H1 (cell line): Measurements from ENCODE around the gene PALM3. TPM values are rescaled to one million over a fixed set of nuclear protein-coding genes. Genes with fewer than 3 reads are reported as not detected.

Experiments used
- CTCF ChIA-PET: fragments of 300-600 bp; sonication (Branson Sonifier 250); formaldehyde crosslinking; loops from one replicate; lab custom pipeline; 2021; ENCODE audit not compliant: partially characterized antibody; lab: Charles Lee
- POLR2A ChIA-PET: fragments of 300-600 bp; sonication (Branson Sonifier 250); formaldehyde crosslinking; loops from one replicate; lab custom pipeline; 2021; ENCODE audit warnings: inconsistent platforms; ENCODE audit not compliant: partially characterized antibody; lab: Charles Lee
- DNase-seq, 2 experiments: peaks; one replicate each; pipeline versions ENCODE4 v3.0.0 to v3.0.0-alpha.2; 2010 to 2022; ENCODE audit warnings: low spot score in 2 of 2, low read depth in 1 of 2, mixed read lengths in 1 of 2
- FAIRE-seq: peaks from 2 replicates; lab custom pipeline; 2011; peaks lifted over from hg19 to GRCh38; lab: Jason Lieb, UNC
- H2AFZ ChIP-seq: 2 replicates; pipeline ENCODE4 v1.8.1; 2012; ENCODE audit warnings: low read length, inconsistent platforms
- H2AK5ac ChIP-seq: 2 replicates; pipeline ENCODE4 v1.6.1; 2013; ENCODE audit warnings: low read depth, low read length
- H2BK120ac ChIP-seq: replicated peaks from 2 replicates; pipeline ENCODE3; 2013; ENCODE audit warnings: low read depth, low read length, inconsistent platforms
- H2BK12ac ChIP-seq: 2 replicates; pipeline ENCODE4 v1.6.1; 2013; ENCODE audit warnings: low read depth, low read length
- H2BK15ac ChIP-seq: 2 replicates; pipeline ENCODE4 v1.6.1; 2013; ENCODE audit warnings: low read length
- H2BK20ac ChIP-seq: 2 replicates; pipeline ENCODE4 v1.6.1; 2013; ENCODE audit warnings: low read length
- H2BK5ac ChIP-seq: 2 replicates; pipeline ENCODE4 v1.6.1; 2013; ENCODE audit warnings: low read depth, low read length
- H3K14ac ChIP-seq: 2 replicates; pipeline ENCODE4 v1.6.1; 2013; ENCODE audit warnings: inconsistent platforms; ENCODE audit not compliant: insufficient read length
- H3K18ac ChIP-seq: 2 replicates; pipeline ENCODE4 v1.6.1; 2013; ENCODE audit warnings: low read length; ENCODE audit errors: extremely low read depth
- H3K23ac ChIP-seq: 2 replicates; pipeline ENCODE4 v1.6.1; 2013; ENCODE audit warnings: inconsistent platforms; ENCODE audit not compliant: insufficient read length
- H3K23me2 ChIP-seq: 2 replicates; pipeline ENCODE4 v1.6.1; 2013; ENCODE audit warnings: low read depth, low read length
- H3K27ac ChIP-seq: 2 replicates; pipeline ENCODE4 v1.6.1; 2011; ENCODE audit warnings: low read depth, low read length, inconsistent platforms
- H3K27me3 ChIP-seq, 4 experiments: replicated peaks in 1 of 4; 1 replicate in 1 of 4; 2 replicates in 3 of 4; pipeline versions ENCODE4 v1.6.1 to v1.8.1; 2011 to 2013; ENCODE audit warnings: low read length in 3 of 4, mild to moderate bottlenecking in 3 of 4, inconsistent platforms in 2 of 4, mixed read lengths in 2 of 4, moderate library complexity in 1 of 4; ENCODE audit not compliant: control insufficient read depth in 3 of 4, insufficient read depth in 3 of 4; ENCODE audit errors: extremely low read depth in 1 of 4
- H3K36me3 ChIP-seq, 4 experiments: 2 replicates each; pipeline versions ENCODE4 v1.6.1 to v1.8.1; 2011 to 2013; ENCODE audit warnings: mild to moderate bottlenecking in 4 of 4, low read length in 3 of 4, moderate library complexity in 2 of 4, control low read depth in 1 of 4, inconsistent platforms in 1 of 4; ENCODE audit not compliant: insufficient read depth in 4 of 4, control insufficient read depth in 2 of 4
- H3K4ac ChIP-seq: replicated peaks from 2 replicates; pipeline ENCODE3; 2013; ENCODE audit warnings: low read length, low read depth, mixed read lengths, inconsistent platforms; ENCODE audit not compliant: insufficient read length
- H3K4me1 ChIP-seq, 4 experiments: replicated peaks in 1 of 4; 1 replicate in 1 of 4; 2 replicates in 3 of 4; pipeline versions ENCODE4 v1.6.1 to v1.8.1; 2011 to 2013; ENCODE audit warnings: low read length in 3 of 4, inconsistent platforms in 2 of 4, mixed read lengths in 1 of 4; ENCODE audit not compliant: insufficient read depth in 4 of 4, control insufficient read depth in 3 of 4
- H3K4me2 ChIP-seq, 2 experiments: 2 replicates each; pipeline versions ENCODE4 v1.6.1 to v1.8.1; 2011 to 2013; ENCODE audit warnings: low read depth in 2 of 2, low read length in 2 of 2, control low read depth in 1 of 2, inconsistent platforms in 1 of 2, mild to moderate bottlenecking in 1 of 2; ENCODE audit not compliant: insufficient read depth in 1 of 2
- H3K4me3 ChIP-seq, 4 experiments: fragments of 200-600, 300-600 bp in 1 of 4; sonication (generic), shearing (Covaris generic), sonication (Bioruptor Twin) in 1 of 4; 2 replicates each; pipeline versions ENCODE4 v1.5.1 to v1.8.1; 2011 to 2016; ENCODE audit warnings: low read length in 4 of 4, low read depth in 3 of 4, control low read depth in 2 of 4, inconsistent platforms in 2 of 4, mild to moderate bottlenecking in 2 of 4, mixed read lengths in 1 of 4, moderate library complexity in 1 of 4; ENCODE audit not compliant: insufficient read depth in 2 of 4; ENCODE audit errors: extremely low read depth in 1 of 4
- H3K56ac ChIP-seq: replicated peaks from 2 replicates; pipeline ENCODE3; 2013; ENCODE audit warnings: low read depth, mild to moderate bottlenecking, mixed read lengths, low read length, inconsistent platforms; ENCODE audit not compliant: insufficient read length
- H3K79me1 ChIP-seq: 2 replicates; pipeline ENCODE4 v1.6.1; 2013; ENCODE audit warnings: low read depth, low read length, control low read depth
- H3K79me2 ChIP-seq, 2 experiments: 2 replicates each; pipeline versions ENCODE4 v1.6.1 to v1.8.1; 2012 to 2013; ENCODE audit warnings: low read length in 2 of 2, mild to moderate bottlenecking in 2 of 2, inconsistent platforms in 1 of 2; ENCODE audit not compliant: insufficient read depth in 2 of 2, control insufficient read depth in 1 of 2
- H3K9ac ChIP-seq, 4 experiments: replicated peaks in 1 of 4; 1 replicate in 1 of 4; 2 replicates in 3 of 4; pipeline versions ENCODE4 v1.6.1 to v1.8.1; 2011 to 2013; ENCODE audit warnings: low read depth in 3 of 4, low read length in 3 of 4, control low read depth in 2 of 4, mild to moderate bottlenecking in 2 of 4, moderate library complexity in 2 of 4, inconsistent platforms in 1 of 4; ENCODE audit errors: extremely low read depth in 1 of 4
- H3K9me3 ChIP-seq, 2 experiments: 2 replicates each; pipeline versions ENCODE4 v1.6.1 to v1.8.1; 2012 to 2013; ENCODE audit warnings: mild to moderate bottlenecking in 2 of 2, moderate library complexity in 2 of 2, control low read depth in 1 of 2, inconsistent platforms in 1 of 2, low read depth in 1 of 2, low read length in 1 of 2, mixed read lengths in 1 of 2; ENCODE audit not compliant: insufficient read depth in 2 of 2
- H4K20me1 ChIP-seq, 2 experiments: replicated peaks in 1 of 2; 2 replicates each; pipeline versions ENCODE3 to v1.8.1; 2011 to 2013; ENCODE audit warnings: inconsistent platforms in 2 of 2, low read length in 2 of 2, mild to moderate bottlenecking in 1 of 2; ENCODE audit not compliant: insufficient read depth in 2 of 2, control insufficient read depth in 1 of 2
- H4K5ac ChIP-seq: 2 replicates; pipeline ENCODE4 v1.6.1; 2013; ENCODE audit warnings: low read length, low read depth, mixed read lengths, inconsistent platforms; ENCODE audit not compliant: insufficient read length
- H4K8ac ChIP-seq: 2 replicates; pipeline ENCODE4 v1.8.0; 2013; ENCODE audit warnings: mild to moderate bottlenecking, moderate library complexity, low read length, inconsistent platforms; ENCODE audit not compliant: insufficient read depth; ENCODE audit errors: extremely low read depth
- H4K91ac ChIP-seq: replicated peaks from 2 replicates; pipeline ENCODE3; 2013; ENCODE audit warnings: low read length, mixed read lengths, inconsistent platforms; ENCODE audit not compliant: insufficient read length
- SP1 ChIP-seq: IDR thresholded peaks from 2 replicates; pipeline ENCODE4 v1.6.1; 2011; ENCODE audit warnings: low read depth, low read length
- TBP ChIP-seq: IDR thresholded peaks from 2 replicates; pipeline ENCODE4 v1.6.1; 2011; ENCODE audit warnings: low read depth, low read length, improper control_type of control experiment
- TCF12 ChIP-seq: IDR thresholded peaks from 2 replicates; pipeline ENCODE4 v1.6.1; 2011; ENCODE audit warnings: low read depth, mild to moderate bottlenecking, low read length
- YY1 ChIP-seq: IDR thresholded peaks from 2 replicates; pipeline ENCODE4 v1.6.1; 2011; ENCODE audit warnings: low read depth, mild to moderate bottlenecking, low read length
- ZNF274 ChIP-seq: IDR thresholded peaks from 2 replicates; pipeline ENCODE4 v1.7.0; 2012; ENCODE audit warnings: low read length, borderline replicate concordance; ENCODE audit errors: extremely low read depth
- WGBS, 2 experiments: shearing (Covaris generic) in 1 of 2; methylation state at CpG; one replicate each; pipeline versions ENCODE4 v1.1.6 to v1.1.7; 2013 to 2015; ENCODE audit warnings: low lambda C conversion rate in 2 of 2, mixed read lengths in 2 of 2, inconsistent platforms in 1 of 2, low coverage in 1 of 2, missing lambda C conversion rate in 1 of 2; ENCODE audit not compliant: insufficient replicate concordance in 2 of 2, insufficient coverage in 1 of 2, insufficient read length in 1 of 2; ENCODE audit errors: extremely low coverage in 1 of 2, missing lambda C conversion rate in 1 of 2; 5-methylcytosine and 5-hydroxymethylcytosine counted together
- polyA plus RNA-seq, 7 experiments: library from polyadenylated mRNA; depleted of rRNA in 3 of 7; stranded (reverse) in 5 of 7; unstranded in 2 of 7; fragments of >200 nt in 5 of 7; fragments of 200-250 nt in 2 of 7; gene quantifications; 1 replicate in 5 of 7; 2 replicates in 1 of 7; 4 replicates in 1 of 7; pipeline versions ENCODE4 v1.2.1 to v1.2.3, GENCODE V29; 2011 to 2013; ENCODE audit warnings: missing spikeins in 2 of 7, mixed read lengths in 2 of 7
- total RNA-seq: library from RNA; stranded (reverse); fragmentation: NEBNext Ultra II Directional; extraction: Animal tissue kit (Norgen Biotek cat#: 25700); gene quantifications from 2 replicates; pipeline ENCODE4 v1.2.1, GENCODE V29; 2021
- TF ChIP-seq, protein P1 (sequence below): IDR thresholded peaks from 2 replicates; pipeline ENCODE4 v1.6.1; 2012; ENCODE audit warnings: low read length, inconsistent platforms

PALM3 gene
- total and polyA plus RNA-seq, 2 of the 8 experiments (the other 6 are each of a cell fraction or from before 2014, with no cell fraction given): 5.8 to 31.3 TPM

DNA sequence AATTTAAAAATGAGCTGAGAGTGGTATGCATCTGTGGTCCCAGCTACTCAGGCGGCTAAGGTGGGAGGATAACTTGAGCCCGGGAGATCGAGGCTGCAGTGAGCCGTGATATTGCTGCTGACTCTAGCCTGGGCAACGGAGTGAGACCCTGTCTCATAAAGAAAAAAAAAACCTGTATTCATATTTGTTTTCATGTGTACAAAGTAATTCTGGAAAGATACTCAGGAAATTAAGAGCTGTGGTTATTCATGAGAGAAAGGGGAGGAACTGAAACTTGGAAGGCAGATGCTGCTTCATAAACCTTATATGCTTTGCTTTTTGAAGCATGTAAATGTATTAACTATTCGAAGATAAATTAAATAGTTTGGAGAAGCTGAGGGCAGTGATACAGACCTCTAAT is 42.8 kb downstream of the PALM3 start:
- Histone ChIP-seq H3K4me3 (no peak overlapping the region), H2BK5ac (no peak overlapping the region), H2AK5ac (no peak overlapping the region), H3K79me2 (no peaks in the 10 kb centered on the region), H3K14ac (no peak overlapping the region), H4K5ac (no peak overlapping the region), H4K20me1 (no peaks in the 10 kb centered on the region), H2BK20ac (no peak overlapping the region), H4K91ac (no peak overlapping the region), H3K23me2 (no peaks in the 10 kb centered on the region), H3K4me2 (no peak overlapping the region), H2BK120ac (no peak overlapping the region), H3K36me3 (no peaks in the 10 kb centered on the region), H2BK12ac (no peak overlapping the region), H3K23ac (no peak overlapping the region), H2AFZ (no peak overlapping the region), H3K79me1 (no peaks in the 10 kb centered on the region), H2BK15ac (no peak overlapping the region), H3K56ac (no peak overlapping the region), H3K4me1 (peaks cover 0 to 2% (median 0%) of the 10 kb centered on the region in 4 experiments; a peak in 1 of 7 replicates), H3K4ac (no peak overlapping the region), H3K18ac (no peak overlapping the region), H4K8ac (no peak overlapping the region), H3K27me3 (no peaks in the 10 kb centered on the region), H3K27ac (no peak overlapping the region), H3K9me3 (no peaks in the 10 kb centered on the region), H3K9ac (no peak overlapping the region)
- POLR2A ChIA-PET: interaction anchor here (0.6 to 2.2 kb wide), 3 partner anchors 8 to 96 kb away, joined by 3 to 6 read pairs (median 4); partner anchors contain the start of gene RFX1
- FAIRE-seq: no peak
- no peak for TF ChIP-seq ZNF274
- no peak for TF ChIP-seq SP1
- no peak for TF ChIP-seq YY1
- no peak for TF ChIP-seq TCF12
- TF ChIP-seq, protein P1, sequence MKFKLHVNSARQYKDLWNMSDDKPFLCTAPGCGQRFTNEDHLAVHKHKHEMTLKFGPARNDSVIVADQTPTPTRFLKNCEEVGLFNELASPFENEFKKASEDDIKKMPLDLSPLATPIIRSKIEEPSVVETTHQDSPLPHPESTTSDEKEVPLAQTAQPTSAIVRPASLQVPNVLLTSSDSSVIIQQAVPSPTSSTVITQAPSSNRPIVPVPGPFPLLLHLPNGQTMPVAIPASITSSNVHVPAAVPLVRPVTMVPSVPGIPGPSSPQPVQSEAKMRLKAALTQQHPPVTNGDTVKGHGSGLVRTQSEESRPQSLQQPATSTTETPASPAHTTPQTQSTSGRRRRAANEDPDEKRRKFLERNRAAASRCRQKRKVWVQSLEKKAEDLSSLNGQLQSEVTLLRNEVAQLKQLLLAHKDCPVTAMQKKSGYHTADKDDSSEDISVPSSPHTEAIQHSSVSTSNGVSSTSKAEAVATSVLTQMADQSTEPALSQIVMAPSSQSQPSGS: no peak
- no peak for TF ChIP-seq TBP
- no peak for DNase-seq
- CTCF ChIA-PET: interaction anchor here (0.6 to 2.2 kb wide), 15 partner anchors 9 to 517 kb away, joined by 3 to 10 read pairs (median 5); partner anchors contain the start of gene IL27RA
- WGBS, 2 experiments: 89% methylated on average over 6 of the region's 6 CpGs; no CpG with 5 or more reads in 1 of the 2 experiments
